Activated CD8-positive, alpha-beta memory T cell treated with anti-CD3 and anti-CD28 coated beads, Interleukin-2, amount 50 U/mL, for 24 hours (primary cell): Measurements from ENCODE around the gene EIF4E2.
A peak's percentile ranks its signal among the peaks of the same experiment; 100 is the strongest.

Experiments
- DNase-seq: peaks from one replicate; pipeline ENCODE4 v3.0.0-alpha.2; 2020; ENCODE audit errors: extremely low read depth

The EIF4E2 gene

DNA sequence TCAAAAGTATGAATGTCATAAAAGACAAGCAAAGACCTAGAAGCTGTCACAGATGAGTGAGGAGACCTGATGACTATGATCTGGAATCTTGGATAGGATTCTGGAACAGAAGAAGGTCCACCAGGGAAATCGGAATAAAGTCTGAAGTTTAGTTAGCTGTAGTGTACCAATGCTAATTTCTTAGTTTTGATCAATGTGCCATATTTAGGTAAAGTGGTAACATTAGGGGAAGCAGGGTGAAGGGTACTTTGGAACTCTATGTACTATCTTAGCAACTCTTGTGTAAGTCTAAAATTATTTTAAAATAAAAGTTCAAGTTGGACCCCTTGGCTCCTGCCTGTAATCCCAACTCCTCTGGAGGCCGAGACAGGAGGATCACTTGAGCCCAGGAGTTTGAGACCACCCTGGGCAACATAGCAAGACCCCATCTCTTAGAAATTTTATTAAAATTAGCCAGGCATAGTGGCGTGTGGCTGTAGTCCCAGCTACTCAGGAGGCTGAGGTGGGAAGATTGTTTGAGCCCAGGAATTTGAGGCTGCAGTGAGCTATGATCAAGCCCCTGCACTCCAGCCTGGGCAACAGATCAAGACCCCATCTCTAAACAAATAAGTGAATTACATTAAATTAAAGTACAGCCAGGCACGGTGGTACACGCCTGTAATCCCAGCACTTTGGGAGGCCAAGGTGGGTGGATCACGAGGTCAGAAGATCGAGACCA, 47.0 kb downstream of the EIF4E2 start:
- DNase-seq = no peak

DNA sequence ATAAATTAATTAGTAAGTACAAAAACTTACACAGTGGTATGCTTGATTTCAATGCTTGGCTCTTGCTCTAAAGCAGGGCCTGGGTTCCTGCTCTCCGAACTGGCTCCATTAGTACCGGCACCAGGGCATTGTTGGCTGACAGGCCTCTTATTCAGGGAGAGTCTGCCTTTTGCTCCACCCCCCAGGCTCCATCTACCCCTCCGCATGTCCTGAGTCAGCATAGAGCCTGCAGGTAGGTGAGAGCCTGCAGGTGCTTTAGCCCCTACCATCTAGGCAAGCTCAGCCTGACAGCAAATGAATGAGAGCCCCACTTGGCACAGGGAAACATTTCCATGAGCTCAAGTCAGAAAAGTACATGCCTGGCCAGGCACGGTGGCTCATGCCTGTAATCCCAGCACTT, 47.8 kb downstream of the EIF4E2 start:
- DNase-seq = no peak

DNA sequence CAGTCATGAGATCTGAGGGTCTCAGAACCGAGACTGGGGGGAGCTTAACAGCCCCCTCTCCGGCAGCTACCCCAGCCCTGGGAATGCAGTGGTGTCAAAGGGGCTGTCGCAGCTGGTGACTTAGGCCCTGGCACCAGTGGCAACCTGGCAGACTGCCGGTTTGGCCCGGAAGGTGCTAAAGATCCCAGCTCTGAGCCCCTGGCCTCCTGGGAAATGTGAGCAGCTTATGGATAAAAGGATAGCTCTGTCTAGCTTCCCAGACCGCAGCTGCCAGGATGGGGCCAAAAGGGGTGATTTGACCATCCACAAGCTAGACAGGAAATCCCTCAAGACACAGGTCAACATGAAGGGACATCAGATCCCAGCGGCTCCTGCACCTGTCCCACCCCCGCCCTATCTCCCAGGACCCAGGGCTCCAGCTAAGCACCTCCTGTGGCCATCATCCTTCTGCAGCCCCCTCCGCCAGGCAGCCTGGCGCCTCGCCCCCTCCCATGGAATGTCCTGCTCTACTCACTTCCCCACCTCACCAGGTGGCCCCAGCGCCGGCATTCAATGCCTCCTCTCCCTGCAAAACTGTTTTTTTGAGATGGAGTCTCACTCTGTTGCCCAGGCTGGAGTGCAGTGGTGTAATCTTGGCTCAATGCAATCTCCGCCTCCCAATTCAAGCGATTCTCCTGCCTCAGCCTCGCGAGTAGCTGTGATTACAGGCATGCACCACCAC, 49.7 kb downstream of the EIF4E2 start:
- DNase-seq = no peak

DNA sequence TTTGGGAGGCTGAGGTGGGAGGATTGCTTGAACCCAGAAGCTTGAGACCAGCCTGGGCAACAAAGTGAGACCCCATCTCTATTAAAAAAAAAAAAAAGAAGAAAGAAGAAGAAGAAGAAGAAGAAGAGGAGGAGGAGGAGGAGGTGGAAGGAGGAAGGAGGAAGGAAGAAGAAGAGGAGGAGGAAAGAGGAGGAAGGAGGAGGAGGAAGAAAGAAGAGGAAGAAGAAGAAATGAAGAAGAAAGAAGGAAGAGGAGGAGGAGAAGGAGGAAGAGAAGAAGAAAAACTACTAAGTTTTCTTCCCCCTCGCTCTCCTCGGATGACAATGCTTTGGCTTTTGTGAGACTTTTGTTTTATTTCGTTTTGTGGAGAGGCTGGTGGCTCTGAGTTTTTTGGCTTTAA, 52.8 kb downstream of the EIF4E2 start:
- no peak for DNase-seq

DNA sequence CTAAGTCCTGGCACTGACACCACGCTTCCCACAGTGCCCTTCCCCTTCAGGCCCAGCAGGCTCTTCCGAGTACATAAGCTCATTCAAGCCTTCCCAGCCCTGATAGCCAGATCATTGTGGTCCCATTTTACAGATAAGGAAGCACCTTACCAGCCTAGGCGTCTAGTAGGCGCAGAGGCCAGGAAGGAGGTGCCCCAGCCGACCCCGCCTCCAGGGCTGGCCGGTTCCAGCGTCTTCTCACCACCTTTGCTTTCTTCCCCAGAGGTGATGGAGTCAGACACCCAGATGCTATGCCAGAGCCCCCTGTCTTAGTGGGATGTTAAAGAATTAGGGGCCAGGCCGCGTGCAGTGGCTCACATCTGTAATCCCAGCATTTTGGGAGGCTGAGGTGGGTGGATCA, 54.0 kb downstream of the EIF4E2 start:
- no peak for DNase-seq

DNA sequence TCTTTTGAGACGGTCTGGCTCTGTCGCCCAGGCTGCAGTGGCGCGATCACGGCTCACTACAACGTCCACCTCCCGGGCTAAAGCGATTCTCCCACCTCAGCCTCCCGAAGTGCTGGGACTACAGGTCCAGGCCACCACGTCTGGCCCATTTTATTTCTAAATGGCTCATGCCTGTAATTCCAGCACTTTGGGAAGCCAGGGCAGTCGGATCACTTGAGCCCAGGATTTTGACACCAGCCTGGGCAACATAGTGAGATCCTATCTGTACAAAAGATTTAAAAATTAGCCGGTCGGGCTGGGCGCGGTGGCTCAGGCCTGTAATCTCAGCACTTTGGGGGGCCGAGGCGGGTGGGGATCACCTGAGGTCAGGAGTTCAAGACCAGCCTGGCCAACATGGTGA, 56.5 kb downstream of the EIF4E2 start:
- DNase-seq = no peak

DNA sequence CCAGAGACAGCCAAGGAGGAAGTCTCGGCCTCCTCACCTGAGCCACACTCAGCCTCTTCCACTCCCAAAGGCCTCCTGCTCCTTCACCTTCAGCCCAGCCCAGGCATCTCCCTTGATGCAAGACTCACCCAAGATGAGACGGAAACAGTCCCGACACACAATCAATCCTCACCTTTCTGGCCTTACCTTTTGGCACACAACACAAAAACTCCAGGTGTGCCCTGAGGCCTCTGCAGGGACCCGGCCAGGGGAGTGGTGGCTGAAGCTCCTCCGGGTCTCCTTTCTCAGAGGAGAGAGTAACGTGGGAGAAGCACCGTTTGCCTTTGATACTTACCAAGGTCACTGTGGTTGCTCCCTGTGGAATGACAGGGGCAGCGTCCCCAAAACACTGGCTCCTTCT, 59.1 kb downstream of the EIF4E2 start:
- DNase-seq = no peak

DNA sequence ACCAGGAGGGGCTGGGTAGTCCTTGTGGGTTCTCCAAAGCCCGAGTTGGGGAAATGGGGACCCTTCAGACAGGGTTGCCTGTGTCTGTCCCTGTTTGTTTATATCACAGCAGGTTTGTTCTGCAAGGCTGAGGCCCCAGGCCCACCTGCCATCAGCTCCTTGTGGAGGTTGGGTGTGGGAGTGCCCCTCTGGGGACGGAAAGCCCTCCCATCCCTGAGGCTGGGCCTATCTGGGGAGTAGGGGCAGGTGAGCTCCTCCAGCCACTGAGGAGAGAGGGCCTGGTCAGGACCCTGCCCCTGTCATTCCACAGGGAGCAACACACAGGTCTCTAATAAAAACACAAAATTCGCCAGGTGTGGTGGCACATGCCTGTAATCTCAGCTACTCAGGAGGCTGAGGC, 59.6 kb downstream of the EIF4E2 start:
- DNase-seq = no peak

DNA sequence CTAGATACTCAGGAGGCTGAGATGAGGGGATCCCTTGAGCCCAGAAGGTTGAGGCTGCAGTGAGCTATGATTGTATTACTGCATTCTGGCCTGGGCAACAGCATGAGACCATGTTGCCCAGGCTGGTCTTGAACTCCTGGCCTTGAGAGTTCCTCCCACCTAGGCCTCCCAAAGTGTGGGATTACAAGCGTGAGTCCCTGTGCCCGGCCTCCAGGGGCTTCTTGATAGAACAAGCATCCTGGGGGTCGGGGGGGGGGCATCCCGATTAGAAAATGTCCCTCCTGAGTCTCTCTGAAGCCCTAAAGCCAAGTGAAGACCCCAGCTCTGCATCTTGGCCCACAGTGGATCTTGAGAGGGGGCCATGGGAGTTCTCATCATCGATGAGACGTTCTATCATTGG, 60.6 kb downstream of the EIF4E2 start:
- no peak for DNase-seq

DNA sequence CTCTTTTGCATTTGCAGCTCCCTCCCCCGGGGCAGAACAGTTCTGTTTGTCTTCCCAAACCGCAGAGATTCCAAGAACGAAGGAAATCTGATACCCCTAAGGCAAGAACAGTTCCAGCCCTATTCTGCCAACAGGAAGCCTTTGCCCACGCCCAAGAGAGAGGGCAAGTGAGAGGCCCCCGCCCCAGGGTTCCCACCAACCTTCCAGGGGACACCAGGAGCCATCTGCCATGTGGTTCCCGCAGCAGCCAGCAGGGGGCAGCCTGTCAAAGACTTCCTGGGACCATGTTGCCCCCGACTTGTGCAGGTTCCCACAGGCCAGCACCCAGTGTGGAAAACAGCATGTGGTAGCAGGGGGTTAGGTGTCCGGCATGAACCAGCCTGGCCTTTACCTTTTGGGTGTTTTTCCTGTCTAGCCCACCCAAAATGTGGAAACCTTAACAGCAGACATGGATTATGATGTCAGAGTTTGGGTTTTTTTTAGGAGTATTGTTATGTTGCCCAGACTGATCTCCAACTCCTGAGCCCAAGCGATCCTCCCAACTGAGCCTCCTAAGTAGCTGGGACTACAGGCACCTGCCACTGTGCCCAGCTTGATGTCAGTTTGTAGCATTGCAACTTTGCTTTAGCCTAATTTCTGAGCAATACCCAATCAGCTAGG, 61.2 kb downstream of the EIF4E2 start:
- DNase-seq = peak; percentile 45

DNA sequence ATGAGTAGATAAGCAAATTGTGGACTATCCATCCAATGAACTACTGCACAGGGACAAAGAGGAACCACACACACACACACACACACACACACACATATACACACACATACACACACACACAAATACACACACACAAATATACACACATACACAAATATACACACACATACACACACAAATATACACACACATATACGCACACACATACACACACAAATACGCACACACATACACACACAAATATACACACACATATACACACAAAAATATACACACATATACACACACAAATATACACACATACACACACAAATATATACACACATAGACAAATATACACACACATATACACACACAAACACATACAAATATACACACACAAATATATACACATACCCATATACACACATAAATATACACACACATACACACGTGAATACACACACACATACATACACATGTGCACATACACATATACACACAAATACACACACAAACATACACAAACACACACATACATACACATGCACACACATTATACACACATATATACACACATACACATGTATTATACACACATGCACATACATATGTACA, 63.1 kb downstream of the EIF4E2 start:
- no peak for DNase-seq

DNA sequence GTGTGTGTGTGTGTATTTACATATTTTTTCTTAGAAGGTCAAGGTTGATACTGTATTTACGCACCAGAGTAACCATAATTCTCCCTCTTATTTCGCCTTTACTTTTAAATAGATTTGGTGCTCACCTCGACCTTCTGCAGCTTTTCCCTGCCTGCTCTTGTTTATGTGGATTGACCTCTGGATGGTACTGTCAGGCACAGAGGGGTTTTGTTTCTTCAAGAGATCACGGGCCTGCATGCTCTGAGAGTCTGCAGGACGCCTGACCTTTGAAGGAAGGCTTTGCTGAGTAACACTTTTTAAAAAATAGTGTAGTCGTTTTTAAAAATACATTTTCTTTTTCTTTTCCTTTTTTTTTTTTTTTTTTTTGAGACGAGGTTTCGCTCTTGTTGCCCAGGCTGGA, 64.8 kb downstream of the EIF4E2 start:
- no peak for DNase-seq
